Measurements from ENCODE around the gene ALX4. TPM values are rescaled to one million over a fixed set of nuclear protein-coding genes. Genes with fewer than 3 reads are reported as not detected.

The ALX4 gene
- total and polyA plus RNA-seq, 9 of the 15 experiments (the other 6 are each of a cell fraction or from before 2014, with no cell fraction given), result 0.07 to 1.2 (median 0.33) TPM

GRCh38 chr11:44223238-44223637, 86.7 kb downstream of the ALX4 start:
- POLR2A ChIA-PET, result interaction anchor here (0.6 kb wide), 1 partner anchor 47 kb away, joined by 5 read pairs; no protein-coding TSS in a partner anchor
- in situ Hi-C loops (cut with MboI), result no loop called here

More at GRCh38 chr11:44223238-44223637, 86.7 kb downstream of the ALX4 start:
- CTCF ChIA-PET (ENCODE audit: low intra/inter-chr PET ratio), result no interaction called here
- Histone ChIP-seq H3K4me3 (no peak overlapping the region), H2AFZ (ENCODE audit: low read depth, low read length) (no peak overlapping the region), H3K36me3 (ENCODE audit: control insufficient read depth, insufficient read depth, low read length) (no peaks in the 10 kb centered on the region; the same call in 2 of the 3 replicates), H3K27ac (ENCODE audit: extremely low read depth, low read depth, low read length) (no peak overlapping the region), H4K20me1 (replicated peaks; ENCODE audit: control insufficient read depth, insufficient read depth, low read length) (0 out of 2 replicates have a peak, but pooled peaks cover 3% of the 10 kb centered on the region), H3K9me1 (ENCODE audit: control insufficient read depth, insufficient read depth, low read length) (no peaks in the 10 kb centered on the region), H3K9me3 (replicated peaks; ENCODE audit: control insufficient read depth, insufficient read depth, low read depth, low read length) (no peaks in the 10 kb centered on the region), H3K27me3 (ENCODE audit: control insufficient read depth in 2 of 2, insufficient read depth in 2 of 2, low read length in 2 of 2) (no peaks in the 10 kb centered on the region), H3K79me2 (ENCODE audit: control insufficient read depth, insufficient read depth, low read length) (no peaks in the 10 kb centered on the region), H3K4me1 (replicated peaks in 1 of 2; ENCODE audit: control insufficient read depth in 2 of 2, insufficient read depth in 2 of 2, low read length in 2 of 2) (peaks cover 3 to 6% of the 10 kb centered on the region in 2 experiments; a peak in 3 of 5 replicates), H3K9ac (ENCODE audit: insufficient read depth in 1 of 2, low read depth in 2 of 2, low read length in 2 of 2) (no peak overlapping the region), H3K4me2 (ENCODE audit: insufficient read depth, low read length) (no peak overlapping the region)
- intact Hi-C loops (cut with micrococcal nuclease), result no loop called here
- TF ChIP-seq SRSF3 (IDR thresholded peaks at IDR 0.05; ENCODE audit: insufficient read depth, low read length) (no peak), KAT7 (CRISPR knock-in tag; IDR thresholded peaks at IDR 0.05; ENCODE audit: borderline replicate concordance) (no peak), SIRT6 (IDR thresholded peaks at IDR 0.05; ENCODE audit: low read depth, low read length) (no peak), HDAC1 (IDR thresholded peaks at IDR 0.05) (no peak), JUND (IDR thresholded peaks at IDR 0.05; ENCODE audit: borderline replicate concordance, low read depth, low read length) (no peak), JUND (tag; IDR thresholded peaks at IDR 0.05; ENCODE audit: borderline replicate concordance, low read depth, low read length) (no peak), ZNF449 (CRISPR knock-in tag; IDR thresholded peaks at IDR 0.05) (no peak), STAT6 (CRISPR knock-in tag; IDR thresholded peaks at IDR 0.05) (no peak), CREB5 (CRISPR knock-in tag; IDR thresholded peaks at IDR 0.05) (no peak), NR2C1 (IDR thresholded peaks at IDR 0.05) (no peak), NR2C1 (tag; IDR thresholded peaks at IDR 0.05) (no peak), PML (IDR thresholded peaks at IDR 0.05; ENCODE audit: low read length) (no peak), ZBTB43 (CRISPR knock-in tag; IDR thresholded peaks at IDR 0.05) (no peak), USF2 (CRISPR knock-in tag; IDR thresholded peaks at IDR 0.05) (no peak), STAT5B (CRISPR knock-in tag; IDR thresholded peaks at IDR 0.05) (no peak)
- FAIRE-seq, result no peak
- DNase-seq (ENCODE audit: extremely low read depth in 1 of 4, low spot score in 3 of 4), result no peak
- no TSS peak for BruUV-seq (replicated peaks)
- no peak for ATAC-seq
